GM18520 (cell line): ENCODE measurements around the gene NT5C2.
"Not testable (repeated sequence)": the region's sequence is repeated elsewhere in the genome, so short reads cannot be mapped to it uniquely, and the experiment has no call there.

ENCODE experiments used
- ATAC-seq: cut with Tn5 transposase; IDR thresholded peaks from one replicate; pipeline ENCODE4 v1.9.1; 2021; ENCODE audit not compliant: unreplicated experiment

NT5C2 gene

GRCh38 chr10:103166523-103166922 lies 26.5 kb downstream of the NT5C2 start:
- ATAC-seq, result no peak

DNA sequence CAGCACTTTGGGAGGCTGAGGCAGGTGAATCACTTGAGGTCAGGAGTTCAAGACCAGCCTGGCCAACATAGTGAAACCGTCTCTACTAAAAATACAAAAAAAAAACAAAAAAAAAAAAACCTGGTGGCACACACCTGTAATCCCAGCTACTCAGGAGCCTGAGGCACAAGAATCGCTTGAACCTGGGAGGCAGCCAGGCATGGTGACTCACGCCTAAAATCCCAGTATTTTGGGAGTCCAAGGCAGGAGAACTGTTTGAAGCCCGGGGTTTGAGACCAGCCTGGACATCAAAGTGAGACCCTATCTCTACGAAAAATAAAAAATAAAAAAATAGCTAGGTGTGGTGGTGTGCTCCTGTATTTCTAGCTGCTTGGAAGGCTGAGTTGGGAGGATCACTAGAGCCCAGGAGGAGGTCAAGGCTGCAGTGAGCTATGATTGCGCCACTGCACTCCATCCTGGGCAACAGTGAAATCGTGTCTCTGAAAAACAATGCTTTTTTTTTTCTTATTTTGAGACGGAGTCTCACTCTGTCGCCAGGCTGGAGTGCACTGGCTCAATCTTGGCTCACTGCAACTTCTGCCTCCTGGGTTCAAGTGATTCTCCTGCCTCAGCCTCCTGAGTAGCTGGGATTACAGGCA lies 29.2 kb downstream of the NT5C2 start:
- not testable (repeated sequence) for ATAC-seq

- no peak for ATAC-seq
Measured at GRCh38 chr10:103157246-103157645, 35.8 kb downstream of the NT5C2 start.

DNA sequence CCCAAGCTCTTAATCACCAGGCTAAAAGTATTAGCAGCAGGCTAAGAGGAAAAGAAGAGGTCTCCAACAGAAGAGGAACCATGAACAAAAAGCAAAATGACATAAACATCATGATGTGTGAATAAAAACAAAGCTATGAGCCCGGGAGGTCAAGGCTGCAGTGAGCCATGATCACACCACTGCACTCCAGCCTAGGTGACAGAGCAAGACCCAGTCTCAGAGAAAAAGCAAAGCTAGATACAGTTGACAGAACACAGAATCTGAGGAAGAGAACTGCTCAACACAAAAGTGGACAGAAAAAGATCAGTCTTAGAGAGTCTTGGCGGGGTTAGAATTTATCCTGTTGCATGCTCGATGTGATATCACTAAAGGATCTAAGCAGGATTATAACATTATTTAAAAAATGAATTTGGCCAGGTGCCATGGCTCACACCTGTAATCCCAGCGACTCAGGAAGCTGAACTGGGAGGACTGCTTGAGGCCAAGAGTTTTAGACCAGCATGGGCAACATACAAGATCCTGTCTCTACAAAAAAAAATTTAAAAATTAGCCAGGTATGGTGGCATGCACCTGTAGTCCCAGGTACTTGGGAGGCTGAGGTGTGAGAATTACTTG lies 37.5 kb downstream of the NT5C2 start:
- ATAC-seq, result no peak

DNA sequence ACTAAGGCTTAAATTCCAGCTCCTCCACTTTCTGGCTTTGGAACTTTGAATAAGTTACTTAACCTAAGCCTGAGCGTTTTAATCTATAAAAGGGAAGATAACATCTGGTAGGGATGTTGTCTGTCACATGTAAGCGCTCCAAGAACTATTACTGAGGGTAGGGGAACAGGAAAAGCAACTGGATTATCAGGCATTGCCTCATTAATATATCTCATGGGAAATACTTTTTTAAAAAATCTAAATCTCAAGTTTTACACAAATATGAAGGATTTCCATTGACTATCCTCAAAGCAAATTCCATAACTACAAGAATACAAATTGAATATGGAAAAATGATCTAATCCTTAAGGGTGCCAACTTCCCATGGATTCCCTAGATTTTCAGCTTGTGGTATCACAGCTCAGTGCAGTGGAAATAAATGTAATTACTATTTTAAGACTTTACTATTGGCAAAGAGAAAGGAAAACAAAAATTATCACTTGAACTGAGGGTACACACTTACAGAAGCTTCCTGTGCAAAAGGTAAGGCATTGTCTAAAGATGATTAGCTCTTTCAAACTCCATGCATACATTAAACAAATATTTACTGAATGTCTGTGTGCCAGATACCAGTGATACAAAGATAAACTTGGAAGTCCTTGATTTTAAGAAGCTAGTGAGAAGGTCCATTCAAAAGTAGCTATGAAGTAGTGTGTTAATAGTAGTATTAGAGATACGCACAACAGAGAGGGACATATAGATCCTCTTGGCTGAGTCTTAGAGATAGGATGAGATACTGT lies 38.4 kb downstream of the NT5C2 start:
- no peak for ATAC-seq

GRCh38 chr10:103153302-103154197 lies 39.5 kb downstream of the NT5C2 start:
- ATAC-seq, result no peak

- no peak for ATAC-seq
Measured at GRCh38 chr10:103149991-103150622, 43.0 kb downstream of the NT5C2 start.

DNA sequence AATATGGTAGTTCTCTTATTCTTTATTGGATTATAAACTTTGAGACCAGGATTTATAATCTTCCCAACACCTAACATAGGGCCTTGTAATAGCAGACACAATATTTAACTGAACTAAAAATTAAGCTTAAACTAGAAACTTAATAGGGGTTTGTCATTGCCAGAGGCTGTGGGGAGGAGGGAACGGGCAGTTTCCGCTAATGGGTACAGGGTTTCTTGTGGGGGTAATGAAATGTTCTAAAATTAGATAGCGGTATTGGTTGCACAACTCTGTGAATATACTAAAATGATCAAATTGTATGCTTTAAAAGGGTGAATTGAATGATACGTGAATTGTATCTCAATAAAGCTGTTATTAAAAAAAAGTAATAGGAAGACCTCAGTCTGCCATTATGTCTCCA lies 45.4 kb downstream of the NT5C2 start:
- no peak for ATAC-seq

GRCh38 chr10:103145860-103146466 lies 47.1 kb downstream of the NT5C2 start:
- ATAC-seq, result no peak

DNA sequence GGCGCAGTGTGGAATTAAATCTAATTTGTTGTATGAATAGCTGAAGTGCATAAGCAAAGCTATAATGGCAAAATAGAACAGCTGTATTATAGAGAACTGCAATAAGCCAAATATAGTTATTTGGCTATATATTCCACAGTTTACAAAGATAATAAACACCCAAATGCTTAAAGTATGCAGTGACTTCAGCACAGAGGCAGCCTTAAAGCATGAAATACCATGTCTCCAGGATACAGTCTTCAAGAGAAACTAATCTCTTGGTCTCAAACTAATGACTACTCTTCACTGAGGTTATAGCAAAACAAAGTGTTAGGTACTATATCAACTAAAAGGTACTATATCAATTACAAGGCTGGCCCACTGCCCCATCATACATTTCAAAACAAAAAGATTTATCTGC lies 48.0 kb downstream of the NT5C2 start:
- ATAC-seq, result no peak

DNA sequence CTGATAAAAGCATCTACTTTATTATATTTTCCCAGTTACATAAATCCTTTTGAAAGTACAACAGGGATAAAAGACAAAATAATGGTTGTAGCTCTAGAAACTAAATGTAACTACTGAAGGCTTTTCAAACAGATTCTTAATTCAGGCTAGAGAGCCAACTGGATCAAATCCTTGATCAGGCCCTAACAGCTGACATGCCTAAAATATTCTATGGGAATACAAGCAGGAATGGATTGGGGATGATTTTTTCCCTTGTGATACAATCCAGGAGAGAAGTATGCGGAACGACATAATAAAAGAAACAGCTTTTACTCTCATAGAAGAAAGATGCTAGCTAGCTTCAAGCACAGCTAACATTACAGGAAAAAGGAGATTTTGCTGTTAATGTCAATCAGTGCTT lies 49.0 kb downstream of the NT5C2 start:
- no peak for ATAC-seq

DNA sequence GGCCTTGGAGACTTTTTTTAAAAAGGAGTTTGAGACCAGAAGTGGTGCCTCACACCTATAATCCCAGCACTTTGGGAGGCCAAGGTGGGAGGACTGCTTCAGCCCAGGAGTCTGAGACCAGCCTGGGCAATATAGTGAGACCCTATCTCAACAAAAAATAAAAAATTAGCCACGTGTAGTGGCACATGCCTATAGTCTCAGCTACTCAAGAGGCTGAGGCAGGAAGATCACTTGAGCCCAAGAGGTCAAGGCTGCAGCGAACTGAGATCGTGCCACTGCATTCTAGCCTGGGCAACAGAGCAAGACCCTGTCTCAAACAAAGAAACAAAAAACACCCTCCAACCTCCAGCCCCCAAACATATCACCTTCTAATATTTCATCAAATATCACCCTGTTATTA lies 49.4 kb downstream of the NT5C2 start:
- not testable (repeated sequence) for ATAC-seq

DNA sequence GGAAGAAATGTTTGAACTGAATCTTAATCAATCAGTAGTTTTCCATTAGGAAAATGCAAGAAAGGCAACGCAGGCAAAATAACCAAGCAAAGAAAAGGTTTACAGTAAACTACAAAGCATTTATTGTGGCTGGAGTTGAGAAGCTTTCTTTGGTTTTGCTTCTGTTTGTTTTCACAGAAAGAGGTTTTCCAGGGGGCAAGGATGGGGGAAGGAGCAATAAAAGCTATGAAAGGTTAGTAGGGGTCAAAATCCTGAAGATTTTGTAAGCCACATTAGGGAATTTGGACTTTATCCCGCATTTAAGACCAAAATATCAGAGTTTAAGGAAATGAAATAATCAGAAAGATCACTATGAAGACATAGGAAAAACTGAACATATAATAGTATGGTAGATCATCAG lies 51.1 kb downstream of the NT5C2 start:
- ATAC-seq, result no peak

- no peak for ATAC-seq
Measured at GRCh38 chr10:103140469-103140868, 52.6 kb downstream of the NT5C2 start.

- no peak for ATAC-seq
Measured at GRCh38 chr10:103139803-103140202, 53.3 kb downstream of the NT5C2 start.

- not testable (repeated sequence) for ATAC-seq
Measured at GRCh38 chr10:103135168-103135567, 57.9 kb downstream of the NT5C2 start.

DNA sequence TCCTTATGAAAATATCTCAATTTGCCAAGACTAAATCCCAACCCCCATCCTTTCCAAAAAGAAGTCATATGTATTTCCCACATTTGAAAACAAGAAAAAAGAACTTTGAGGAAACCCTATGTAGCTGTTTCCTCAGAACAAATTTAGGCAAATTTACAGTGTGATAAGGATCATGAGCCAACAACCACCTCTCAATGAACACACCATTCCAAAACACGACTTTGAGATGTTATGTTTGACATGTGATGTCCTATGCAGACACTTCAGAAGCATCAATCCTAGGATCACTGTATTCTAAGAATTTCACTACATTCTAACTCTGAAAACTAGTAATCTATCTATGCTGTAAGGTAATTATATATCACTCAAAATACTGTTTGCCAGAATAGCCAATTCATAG lies 62.2 kb downstream of the NT5C2 start:
- no peak for ATAC-seq

GRCh38 chr10:103130180-103130579 lies 62.9 kb downstream of the NT5C2 start:
- not testable (repeated sequence) for ATAC-seq

DNA sequence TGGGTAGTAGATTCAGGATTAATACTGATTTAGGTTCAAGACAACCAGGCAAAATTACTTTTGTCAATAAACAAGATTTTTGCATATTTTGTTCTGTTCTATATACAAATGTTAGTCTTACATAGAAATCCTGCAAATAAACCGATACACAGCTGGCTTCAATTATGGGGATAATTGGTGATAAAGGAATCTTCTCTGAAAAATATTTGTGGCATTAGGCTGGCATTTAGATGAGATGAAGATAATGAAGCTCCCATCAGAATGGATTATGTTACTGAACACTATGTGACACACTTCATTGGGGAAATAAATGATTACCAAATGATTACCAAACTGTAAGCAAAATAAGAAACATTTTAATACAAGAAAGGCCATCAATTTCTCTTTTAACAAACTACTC lies 65.8 kb downstream of the NT5C2 start:
- ATAC-seq, result no peak
